ENCODE data around the gene UBE2O.

Gene UBE2O

GRCh38 chr17:76487451-76488192 is 34.7 kb upstream of the UBE2O start:
- Histone ChIP-seq H2AFZ (no peak overlapping the region), H3K4me3 (ENCODE audit: low read depth, low read length) (no peak overlapping the region), H3K9me3 (ENCODE audit: control insufficient read depth, low read length) (no peaks in the 10 kb centered on the region), H3K4me2 (ENCODE audit: low read length) (no peak overlapping the region), H3K79me2 (no peaks in the 10 kb centered on the region), H3K4me1 (no peaks in the 10 kb centered on the region), H3K9ac (no peak overlapping the region), H3K36me3 (ENCODE audit: control insufficient read depth, insufficient read depth, low read length) (no peaks in the 10 kb centered on the region), H3K27ac (no peak overlapping the region), H3K27me3 (ENCODE audit: control insufficient read depth, insufficient read depth, low read length) (no peaks in the 10 kb centered on the region)
- TF ChIP-seq CTCF (IDR thresholded peaks at IDR 0.05) = no peak

- Histone ChIP-seq H3K4me3 (ENCODE audit: low read depth, low read length) (no peak overlapping the region), H3K27ac (peak overlapping the region; percentile 47), H3K79me2 (no peaks in the 10 kb centered on the region), H3K9ac (no peak overlapping the region), H3K4me1 (no peaks in the 10 kb centered on the region), H3K4me2 (ENCODE audit: low read length) (no peak overlapping the region), H3K9me3 (ENCODE audit: control insufficient read depth, low read length) (no peaks in the 10 kb centered on the region), H2AFZ (no peak overlapping the region), H3K36me3 (ENCODE audit: control insufficient read depth, insufficient read depth, low read length) (no peaks in the 10 kb centered on the region), H3K27me3 (ENCODE audit: control insufficient read depth, insufficient read depth, low read length) (no peaks in the 10 kb centered on the region)
- no peak for TF ChIP-seq CTCF (IDR thresholded peaks at IDR 0.05)
Observed at GRCh38 chr17:76485569-76485968, 32.6 kb upstream of the UBE2O start.

- Histone ChIP-seq H3K79me2 (no peaks in the 10 kb centered on the region), H3K4me1 (no peaks in the 10 kb centered on the region), H3K9me3 (ENCODE audit: control insufficient read depth, low read length) (no peaks in the 10 kb centered on the region), H3K27me3 (ENCODE audit: control insufficient read depth, insufficient read depth, low read length) (no peaks in the 10 kb centered on the region), H3K27ac (no peak overlapping the region), H3K9ac (no peak overlapping the region), H3K36me3 (ENCODE audit: control insufficient read depth, insufficient read depth, low read length) (no peaks in the 10 kb centered on the region), H3K4me2 (ENCODE audit: low read length) (no peak overlapping the region), H2AFZ (no peak overlapping the region), H3K4me3 (ENCODE audit: low read depth, low read length) (no peak overlapping the region)
- TF ChIP-seq CTCF (IDR thresholded peaks at IDR 0.05) = no peak
Observed at GRCh38 chr17:76484228-76484725, 31.3 kb upstream of the UBE2O start.

GRCh38 chr17:76481071-76481655 is 28.2 kb upstream of the UBE2O start:
- Histone ChIP-seq H3K4me3 (ENCODE audit: low read depth, low read length) (no peak overlapping the region), H3K79me2 (no peaks in the 10 kb centered on the region), H3K9ac (no peak overlapping the region), H3K27ac (no peak overlapping the region), H3K9me3 (ENCODE audit: control insufficient read depth, low read length) (no peaks in the 10 kb centered on the region), H3K4me1 (no peaks in the 10 kb centered on the region), H2AFZ (no peak overlapping the region), H3K4me2 (ENCODE audit: low read length) (no peak overlapping the region), H3K27me3 (ENCODE audit: control insufficient read depth, insufficient read depth, low read length) (no peaks in the 10 kb centered on the region), H3K36me3 (ENCODE audit: control insufficient read depth, insufficient read depth, low read length) (no peaks in the 10 kb centered on the region)
- TF ChIP-seq CTCF (IDR thresholded peaks at IDR 0.05) = no peak
